Kidney tubule cell (primary cell): ENCODE measurements around the gene OSCP1.

Experiments used
- DNase-seq: peaks from one replicate; pipeline ENCODE4 v3.0.0-alpha.2; 2018; ENCODE audit warnings: low spot score

OSCP1 gene

GRCh38 chr1:36472656-36473055 lies 22.4 kb upstream of the OSCP1 start:
- no peak for DNase-seq

- no peak for DNase-seq
Measured at GRCh38 chr1:36471830-36472641, 21.8 kb upstream of the OSCP1 start.

GRCh38 chr1:36469163-36469562 lies 18.9 kb upstream of the OSCP1 start:
- no peak for DNase-seq

- DNase-seq: no peak
Measured at GRCh38 chr1:36467700-36468455, 17.6 kb upstream of the OSCP1 start.

- DNase-seq: no peak
Measured at GRCh38 chr1:36467027-36467410, 16.8 kb upstream of the OSCP1 start.

- no peak for DNase-seq
Measured at GRCh38 chr1:36466370-36467026, 16.2 kb upstream of the OSCP1 start.

GRCh38 chr1:36465731-36466369 lies 15.6 kb upstream of the OSCP1 start:
- no peak for DNase-seq

GRCh38 chr1:36464605-36465393 lies 14.5 kb upstream of the OSCP1 start:
- peak; percentile 22 for DNase-seq

- DNase-seq: peak; percentile 93
Measured at GRCh38 chr1:36463803-36464604, 13.8 kb upstream of the OSCP1 start, which contains the start of gene MRPS15. Gene MRPS15, minus strand, starts transcription at chr1:36464384. Its CDS starts 109 bp downstream, at chr1:36464275.

- peak; percentile 23 for DNase-seq
Measured at GRCh38 chr1:36463463-36463802, 13.2 kb upstream of the OSCP1 start.

- DNase-seq: peak; percentile 39
Measured at GRCh38 chr1:36458910-36459309, 8.7 kb upstream of the OSCP1 start.

GRCh38 chr1:36457691-36458090 lies 7.4 kb upstream of the OSCP1 start:
- no peak for DNase-seq

GRCh38 chr1:36456391-36456928 lies 6.2 kb upstream of the OSCP1 start:
- no peak for DNase-seq

- DNase-seq: no peak
Measured at GRCh38 chr1:36455386-36455785, 5.1 kb upstream of the OSCP1 start.

GRCh38 chr1:36453600-36454388 lies 3.5 kb upstream of the OSCP1 start:
- no peak for DNase-seq

- DNase-seq: no peak
Measured at GRCh38 chr1:36453051-36453450, 2.8 kb upstream of the OSCP1 start.

GRCh38 chr1:36450919-36451305 lies 661 bp upstream of the OSCP1 start:
- no peak for DNase-seq

- DNase-seq: no peak
Measured at GRCh38 chr1:36448530-36449056, 1.7 kb downstream of the OSCP1 start.

- DNase-seq: no peak
Measured at GRCh38 chr1:36447450-36447849, 2.8 kb downstream of the OSCP1 start.
